ENCODE measurements around the gene FERMT3.
"Not testable (repeated sequence)": the region's sequence is repeated elsewhere in the genome, so short reads cannot be mapped to it uniquely, and the experiment has no call there.

The FERMT3 gene

DNA sequence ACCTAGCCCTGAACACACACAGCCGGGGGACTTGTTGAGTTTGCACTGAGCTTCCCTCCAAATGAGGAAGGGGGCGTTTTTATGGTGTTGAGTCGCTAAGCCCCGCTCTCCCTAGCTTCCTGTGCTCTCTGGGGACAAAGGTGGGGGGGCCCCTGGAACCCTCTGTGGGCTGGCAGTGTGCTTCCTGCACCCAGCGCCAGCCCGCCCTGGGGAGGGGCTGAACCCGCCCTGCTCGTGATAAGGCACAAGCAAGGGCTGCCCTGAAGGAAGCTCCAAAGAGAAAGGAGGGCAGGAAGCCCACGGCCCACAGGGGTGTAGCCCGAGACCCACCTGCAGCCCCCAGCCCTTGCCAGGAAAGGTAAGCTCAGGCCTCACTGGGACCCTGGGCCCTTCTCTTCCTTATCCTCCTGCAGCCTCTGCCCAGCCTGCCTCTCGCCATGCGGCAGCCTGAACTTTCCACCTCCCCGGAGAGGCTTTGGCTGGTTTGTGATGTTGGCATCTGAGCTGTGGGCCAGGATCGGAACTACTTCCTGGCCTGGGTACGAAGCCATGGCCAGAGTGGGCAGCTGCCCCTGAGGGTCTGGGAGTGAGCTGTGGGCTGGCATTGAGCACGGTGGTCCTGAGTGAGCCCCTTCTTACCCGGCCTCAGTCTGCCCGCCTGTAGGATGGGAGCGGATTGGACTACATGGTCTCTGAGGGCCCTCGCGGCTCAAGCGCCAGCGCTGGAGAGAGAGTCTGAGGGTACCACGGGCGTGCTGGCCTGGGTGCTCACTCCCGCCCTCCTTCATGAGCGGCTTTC is at the start of gene FERMT3:
FERMT3 (plus strand) TSS at position 265 of the 799 bp plus-strand sequence. CDS start 644 bp downstream, outside the sequence.
- TF ChIP-seq CTCF (IDR thresholded peaks at IDR 0.05; ENCODE audit: low read depth, low read length), result no peak
- no peak within 1 kb of the TSS for H3K4me3 ChIP-seq (ENCODE audit: low read depth, low read length)

DNA sequence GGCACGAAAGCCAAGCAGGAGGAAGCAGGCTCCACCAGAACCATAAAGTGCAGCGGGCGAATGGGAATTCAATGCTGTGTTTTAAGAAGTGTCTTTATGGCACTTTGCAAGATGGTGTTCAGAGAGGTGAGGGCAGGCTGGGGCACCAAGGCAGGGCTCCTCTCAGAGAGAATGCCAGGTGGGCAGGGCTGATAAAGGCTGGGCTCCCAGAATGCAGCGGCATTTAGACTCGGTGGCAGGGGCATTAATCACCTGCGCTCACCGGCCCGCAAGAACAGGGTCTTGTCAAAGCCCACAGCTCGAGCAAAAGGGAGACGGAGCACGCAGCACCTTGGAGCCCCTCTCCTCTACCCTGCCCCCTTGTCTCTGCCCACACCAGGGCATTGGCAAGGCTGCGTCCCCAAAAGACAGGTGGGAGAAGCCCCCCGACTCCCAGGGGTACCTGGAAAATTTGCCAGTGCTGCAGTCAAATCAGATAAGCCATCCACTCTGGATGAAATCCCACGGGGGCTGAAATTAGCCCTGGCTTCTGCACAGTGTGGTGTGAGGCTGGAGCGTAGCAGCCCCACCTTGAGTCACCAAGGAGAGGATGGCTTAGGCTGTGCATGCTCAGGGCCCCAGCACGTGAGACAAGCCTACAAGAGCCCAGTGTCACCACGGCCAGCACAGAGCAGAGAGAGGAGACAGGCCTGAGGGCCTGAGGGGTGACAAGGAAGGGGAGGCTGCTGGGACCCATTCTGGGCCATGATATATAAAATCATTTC is 48.7 kb upstream of the FERMT3 start:
- TF ChIP-seq CTCF (IDR thresholded peaks at IDR 0.05; ENCODE audit: low read depth, low read length), result no peak
- no peak overlapping the region for H3K4me3 ChIP-seq (ENCODE audit: low read depth, low read length)

DNA sequence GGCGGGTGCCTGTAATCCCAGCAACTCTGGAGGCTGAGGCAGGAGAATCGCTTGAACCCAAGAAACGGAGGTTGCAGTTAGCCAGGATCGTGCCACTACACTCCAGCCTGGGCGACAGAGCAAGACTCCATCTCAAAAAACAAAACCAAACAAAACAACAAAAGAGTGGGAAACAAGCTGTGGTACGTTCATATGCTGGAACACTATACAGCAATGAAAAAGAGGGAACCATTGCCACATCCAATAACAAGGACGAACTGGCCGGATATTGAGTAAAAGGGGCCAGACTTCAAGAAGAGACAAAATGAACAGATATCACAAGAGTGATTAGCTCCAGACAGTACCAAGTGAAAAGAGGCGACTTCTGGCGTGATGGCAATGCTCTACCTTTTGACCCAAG is 45.5 kb upstream of the FERMT3 start:
- no peak overlapping the region for H3K4me3 ChIP-seq (ENCODE audit: low read depth, low read length)
- no peak for TF ChIP-seq CTCF (IDR thresholded peaks at IDR 0.05; ENCODE audit: low read depth, low read length)

GRCh38 chr11:64162769-64163168 is 43.8 kb upstream of the FERMT3 start:
- H3K4me3 ChIP-seq (ENCODE audit: low read depth, low read length), result not testable (repeated sequence)

GRCh38 chr11:64163951-64164350 is 42.6 kb upstream of the FERMT3 start:
- H3K4me3 ChIP-seq (ENCODE audit: low read depth, low read length), result no peak overlapping the region
- no peak for TF ChIP-seq CTCF (IDR thresholded peaks at IDR 0.05; ENCODE audit: low read depth, low read length)

DNA sequence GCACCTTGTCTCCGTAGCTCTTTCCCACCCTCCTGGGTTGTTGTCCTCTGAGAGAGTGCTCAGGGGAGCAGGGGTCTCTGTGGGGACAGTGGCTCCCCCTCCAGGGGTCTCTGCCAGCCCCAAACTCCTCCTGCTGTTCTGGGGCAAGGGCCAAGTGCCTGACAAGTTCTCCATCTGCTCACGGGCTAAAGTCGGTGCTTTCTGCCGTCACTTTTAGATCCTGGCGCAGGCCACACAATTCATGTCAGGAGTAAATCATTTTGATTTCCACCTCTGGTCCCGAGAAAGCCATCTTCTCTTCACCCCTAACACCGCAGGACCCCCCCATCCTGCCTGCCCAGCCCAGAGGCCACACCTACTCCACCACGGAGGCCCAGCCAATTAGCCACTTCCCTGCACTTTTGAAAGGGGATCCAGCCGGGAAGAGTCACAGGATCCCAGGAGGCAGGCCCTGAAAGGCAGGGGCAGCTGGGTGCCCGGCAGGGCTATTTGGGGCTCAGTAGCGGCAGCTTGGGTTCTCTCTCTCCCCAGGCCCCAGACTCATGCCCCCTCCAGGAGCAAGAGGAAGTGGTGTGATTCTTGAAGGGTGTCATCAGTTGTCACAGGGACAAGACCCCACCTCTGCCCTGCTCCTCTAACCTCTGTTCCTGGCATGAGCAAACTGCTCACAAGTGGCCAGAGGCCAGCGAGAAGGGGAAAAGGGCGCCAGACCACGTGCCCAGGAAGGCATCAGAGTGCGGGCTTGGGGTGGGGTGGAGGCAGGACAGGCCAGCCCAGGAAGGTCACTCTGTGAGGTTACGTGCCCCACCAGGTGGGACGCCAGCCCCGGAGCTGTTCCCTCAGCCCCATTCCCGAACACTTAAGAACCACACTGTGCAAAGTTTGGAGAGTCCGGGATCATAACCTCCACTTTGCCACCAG is 41.9 kb upstream of the FERMT3 start:
- peak overlapping the region; percentile 68 for H3K4me3 ChIP-seq (ENCODE audit: low read depth, low read length)
- no peak for TF ChIP-seq CTCF (IDR thresholded peaks at IDR 0.05; ENCODE audit: low read depth, low read length)

- H3K4me3 ChIP-seq (ENCODE audit: low read depth, low read length), result peak overlapping the region; percentile 68
- no peak for TF ChIP-seq CTCF (IDR thresholded peaks at IDR 0.05; ENCODE audit: low read depth, low read length)
Observed at GRCh38 chr11:64165481-64165841, 41.1 kb upstream of the FERMT3 start.
